Measurements from ENCODE around the gene MYO1F. TPM values are rescaled to one million over a fixed set of nuclear protein-coding genes. Genes with fewer than 3 reads are reported as not detected.

The MYO1F gene
- total and polyA plus RNA-seq, 2 donors (not counting 1 experiment from before 2014, with no cell fraction given), result 76.3 to 126 TPM

- H3K79me2 ChIP-seq (ENCODE audit: control insufficient read depth, insufficient read depth, low read length), result peaks cover 85% of the 10 kb centered on the region
- H3K27ac Mint-ChIP-seq, result no peak overlapping the region
- POLR2A ChIA-PET, result no interaction called here
- peaks cover 0 to 83% of the 10 kb centered on the region in 2 experiments for H3K36me3 ChIP-seq (replicated peaks in 1 of 2; ENCODE audit: control extremely low read depth in 1 of 2, control insufficient read depth in 1 of 2, extremely low read depth in 1 of 2, insufficient read depth in 2 of 2, low read length in 1 of 2)
- H3K4me1 Mint-ChIP-seq, result peaks cover 30% of the 10 kb centered on the region
- H3K27me3 Mint-ChIP-seq, result no peaks in the 10 kb centered on the region
- peaks cover 92% of the 10 kb centered on the region for H4K20me1 ChIP-seq (ENCODE audit: control insufficient read depth, insufficient read depth, low read length, poor library complexity, severe bottlenecking)
- WGBS (ENCODE audit: insufficient coverage), result 98% methylated on average over 8 of the region's 11 CpGs
- intact Hi-C loops (cut with micrococcal nuclease), result no loop called here
- H3K27me3 ChIP-seq (replicated peaks in 1 of 4; ENCODE audit: control extremely low read depth in 1 of 4, control insufficient read depth in 3 of 4, insufficient read depth in 4 of 4, low read length in 3 of 4), result no peaks in the 10 kb centered on the region
- ATAC-seq (ENCODE audit: low read depth) (no peak), DNase-seq (no peak)
- H3K9ac ChIP-seq (ENCODE audit: low read length), result no peak overlapping the region
- peaks cover 0 to 3% (median 0%) of the 10 kb centered on the region in 3 donors for H3K9me3 ChIP-seq (ENCODE audit: control extremely low read depth in 1 of 3, control insufficient read depth in 2 of 3, insufficient read depth in 1 of 3, low read length in 2 of 3)
- H2AFZ ChIP-seq (ENCODE audit: insufficient read depth, low read depth, low read length, poor library complexity, severe bottlenecking), result no peak overlapping the region
- H3K4me3 ChIP-seq (ENCODE audit: control extremely low read depth in 1 of 5, extremely low read depth in 1 of 5, insufficient read depth in 1 of 5, low read depth in 2 of 5, low read length in 4 of 5), result no peak overlapping the region
- no peak overlapping the region for H3K4me2 ChIP-seq (replicated peaks; ENCODE audit: low read depth, low read length, poor library complexity, severe bottlenecking)
- CTCF ChIA-PET, result interaction anchor here (1.1 kb wide), 1 partner anchor 100 kb away, joined by 3 read pairs; no protein-coding TSS in a partner anchor
- no peak for TF ChIP-seq CTCF (IDR thresholded peaks at IDR 0.05)
- no peaks in the 10 kb centered on the region for H3K9me3 Mint-ChIP-seq (ENCODE audit: insufficient read depth)
- no peak overlapping the region for H3K4me3 Mint-ChIP-seq
- peaks cover 11 to 17% of the 10 kb centered on the region in 2 donors for H3K4me1 ChIP-seq (ENCODE audit: control insufficient read depth in 2 of 2, insufficient read depth in 2 of 2, low read length in 2 of 2)
- H3K27ac ChIP-seq (ENCODE audit: low read length in 2 of 2), result no peak overlapping the region
Measured at GRCh38 chr19:8482696-8483095, 94.5 kb downstream of the MYO1F start.

GRCh38 chr19:8481616-8482015, 95.6 kb downstream of the MYO1F start:
- Histone ChIP-seq H2AFZ (ENCODE audit: insufficient read depth, low read depth, low read length, poor library complexity, severe bottlenecking) (no peak overlapping the region), H3K4me3 (ENCODE audit: control extremely low read depth in 1 of 5, extremely low read depth in 1 of 5, insufficient read depth in 1 of 5, low read depth in 2 of 5, low read length in 4 of 5) (no peak overlapping the region), H3K27ac (ENCODE audit: low read length in 2 of 2) (no peak overlapping the region), H3K27me3 (replicated peaks in 1 of 4; ENCODE audit: control extremely low read depth in 1 of 4, control insufficient read depth in 3 of 4, insufficient read depth in 4 of 4, low read length in 3 of 4) (no peaks in the 10 kb centered on the region), H4K20me1 (ENCODE audit: control insufficient read depth, insufficient read depth, low read length, poor library complexity, severe bottlenecking) (peaks cover 98% of the 10 kb centered on the region), H3K9ac (ENCODE audit: low read length) (no peak overlapping the region), H3K9me3 (ENCODE audit: control extremely low read depth in 1 of 3, control insufficient read depth in 2 of 3, insufficient read depth in 1 of 3, low read length in 2 of 3) (peaks cover 0 to 3% (median 0%) of the 10 kb centered on the region in 3 donors), H3K36me3 (replicated peaks in 1 of 2; ENCODE audit: control extremely low read depth in 1 of 2, control insufficient read depth in 1 of 2, extremely low read depth in 1 of 2, insufficient read depth in 2 of 2, low read length in 1 of 2) (peaks cover 5 to 82% of the 10 kb centered on the region in 2 experiments), H3K4me2 (replicated peaks; ENCODE audit: low read depth, low read length, poor library complexity, severe bottlenecking) (no peak overlapping the region), H3K79me2 (ENCODE audit: control insufficient read depth, insufficient read depth, low read length) (peaks cover 95% of the 10 kb centered on the region), H3K4me1 (ENCODE audit: control insufficient read depth in 2 of 2, insufficient read depth in 2 of 2, low read length in 2 of 2) (peaks cover under 1 to 6% of the 10 kb centered on the region in 2 donors)
- peaks cover 24% of the 10 kb centered on the region for H3K4me1 Mint-ChIP-seq
- DNase-seq, result no peak
- H3K4me3 Mint-ChIP-seq, result no peak overlapping the region
- POLR2A ChIA-PET, result interaction anchor here (0.6 kb wide), 1 partner anchor 40 kb away, joined by 3 read pairs; no protein-coding TSS in a partner anchor
- ATAC-seq (ENCODE audit: low read depth), result no peak
- intact Hi-C loops (cut with micrococcal nuclease), result no loop called here
- TF ChIP-seq CTCF (IDR thresholded peaks at IDR 0.05), result no peak
- no peak for TF ChIP-seq EZH2 (IDR thresholded peaks at IDR 0.05; ENCODE audit: borderline replicate concordance, insufficient read depth, low read depth, low read length, poor library complexity, severe bottlenecking)
- CTCF ChIA-PET, result no interaction called here
- 97% methylated on average over 5 of the region's 6 CpGs for WGBS (ENCODE audit: insufficient coverage)
- H3K27ac Mint-ChIP-seq, result no peak overlapping the region
- no peaks in the 10 kb centered on the region for H3K9me3 Mint-ChIP-seq (ENCODE audit: insufficient read depth)
- no peaks in the 10 kb centered on the region for H3K27me3 Mint-ChIP-seq

Measured in B cell (primary cell).